GM19452 (cell line): Measurements from ENCODE around the gene MAP3K21.

Experiments used
- ATAC-seq: cut with Tn5 transposase; IDR thresholded peaks from one replicate; pipeline ENCODE4 v1.9.1; 2021; ENCODE audit not compliant: unreplicated experiment

MAP3K21 gene

DNA sequence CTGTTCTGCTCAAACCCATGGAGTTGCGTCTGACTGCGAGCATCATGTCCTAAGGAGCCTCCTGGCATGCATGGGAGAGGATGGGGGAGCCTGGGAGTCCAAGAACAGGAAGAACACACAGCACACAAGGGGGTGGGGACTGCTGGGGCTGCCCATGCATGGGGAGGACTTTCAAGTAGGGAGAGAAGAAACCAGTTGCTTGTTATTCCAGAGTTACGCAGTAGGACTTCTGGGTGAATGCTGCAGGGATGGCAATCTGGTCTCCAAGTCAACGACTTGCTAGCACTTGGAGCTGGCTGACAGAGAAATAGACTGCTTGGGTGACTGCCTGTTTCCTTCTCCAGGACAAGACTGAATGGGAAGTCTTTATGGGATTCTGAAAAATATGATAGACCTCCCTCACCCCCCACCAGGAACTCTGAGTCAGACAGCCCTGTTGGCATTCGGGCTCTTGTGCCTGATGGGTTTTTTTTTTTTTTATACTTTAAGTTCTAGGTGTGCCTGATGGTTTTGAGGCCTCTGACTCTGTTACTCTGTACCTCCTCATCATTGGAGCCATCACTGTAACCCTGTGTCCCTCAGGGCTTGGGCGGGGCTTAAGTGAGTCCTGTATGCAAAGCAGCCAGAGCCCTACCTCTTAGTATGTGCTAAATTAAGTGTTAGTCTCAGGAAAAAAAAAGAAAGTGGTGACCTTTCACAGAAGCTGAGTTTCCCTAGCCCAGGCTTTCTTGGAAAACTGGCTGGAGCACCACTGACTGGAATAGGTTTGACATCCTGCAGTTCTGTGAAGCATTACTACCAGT lies 30.3 kb downstream of the MAP3K21 start:
- ATAC-seq = no peak

DNA sequence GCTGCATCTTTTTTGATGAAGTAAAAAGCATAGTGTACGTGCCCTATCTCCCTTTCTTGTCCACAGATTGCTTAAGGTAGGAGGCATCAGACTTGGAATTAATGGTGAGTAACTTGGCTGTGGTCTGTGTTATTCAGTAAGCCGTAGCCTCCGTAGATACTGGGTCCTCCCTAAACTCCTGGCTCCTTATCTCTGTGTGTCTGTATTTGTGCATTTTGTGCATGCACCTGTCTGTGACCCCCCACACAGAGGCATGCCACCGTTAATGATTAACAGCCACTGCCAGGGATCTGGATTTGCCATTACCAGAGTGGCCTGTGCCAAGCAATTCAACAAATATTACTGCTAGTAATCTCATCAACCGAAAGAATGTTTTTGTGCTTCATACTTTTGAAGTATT lies 31.9 kb downstream of the MAP3K21 start:
- ATAC-seq = no peak

GRCh38 chr1:233359905-233360304 lies 32.4 kb downstream of the MAP3K21 start:
- no peak for ATAC-seq

- no peak for ATAC-seq
Measured at GRCh38 chr1:233360525-233361102, 33.1 kb downstream of the MAP3K21 start.

DNA sequence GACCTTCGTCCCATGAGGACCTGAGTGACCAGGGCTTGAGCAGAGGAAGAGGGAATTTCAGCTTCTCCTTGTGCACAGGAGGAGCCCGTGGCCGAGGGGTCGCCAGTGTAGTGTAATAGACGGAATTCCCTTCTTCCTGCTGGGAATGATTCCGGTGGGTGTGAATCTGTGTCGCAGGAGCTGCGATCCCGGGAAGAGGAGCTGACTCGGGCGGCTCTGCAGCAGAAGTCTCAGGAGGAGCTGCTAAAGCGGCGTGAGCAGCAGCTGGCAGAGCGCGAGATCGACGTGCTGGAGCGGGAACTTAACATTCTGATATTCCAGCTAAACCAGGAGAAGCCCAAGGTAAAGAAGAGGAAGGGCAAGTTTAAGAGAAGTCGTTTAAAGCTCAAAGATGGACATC lies 34.4 kb downstream of the MAP3K21 start:
- ATAC-seq = no peak

- no peak for ATAC-seq
Measured at GRCh38 chr1:233362743-233363142, 35.2 kb downstream of the MAP3K21 start.

DNA sequence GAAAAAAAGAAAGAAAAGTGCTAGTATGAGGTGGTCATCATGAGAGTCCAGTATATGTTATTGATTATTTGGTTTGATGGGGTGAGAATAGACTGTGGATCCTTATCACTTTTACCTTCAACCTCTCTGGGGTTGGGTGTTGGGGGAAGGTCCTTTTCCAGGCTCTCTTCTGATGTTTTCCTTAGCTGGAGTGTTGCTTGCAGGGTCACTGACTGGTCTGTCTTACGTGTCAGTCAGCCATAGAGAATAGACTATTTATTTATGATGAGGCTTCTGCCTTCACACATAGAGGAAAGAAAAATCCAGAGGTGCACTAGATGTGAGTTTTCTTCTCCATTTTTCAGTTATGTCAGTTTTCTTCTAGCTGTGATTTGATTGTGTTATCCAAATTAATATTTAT lies 36.5 kb downstream of the MAP3K21 start:
- no peak for ATAC-seq

DNA sequence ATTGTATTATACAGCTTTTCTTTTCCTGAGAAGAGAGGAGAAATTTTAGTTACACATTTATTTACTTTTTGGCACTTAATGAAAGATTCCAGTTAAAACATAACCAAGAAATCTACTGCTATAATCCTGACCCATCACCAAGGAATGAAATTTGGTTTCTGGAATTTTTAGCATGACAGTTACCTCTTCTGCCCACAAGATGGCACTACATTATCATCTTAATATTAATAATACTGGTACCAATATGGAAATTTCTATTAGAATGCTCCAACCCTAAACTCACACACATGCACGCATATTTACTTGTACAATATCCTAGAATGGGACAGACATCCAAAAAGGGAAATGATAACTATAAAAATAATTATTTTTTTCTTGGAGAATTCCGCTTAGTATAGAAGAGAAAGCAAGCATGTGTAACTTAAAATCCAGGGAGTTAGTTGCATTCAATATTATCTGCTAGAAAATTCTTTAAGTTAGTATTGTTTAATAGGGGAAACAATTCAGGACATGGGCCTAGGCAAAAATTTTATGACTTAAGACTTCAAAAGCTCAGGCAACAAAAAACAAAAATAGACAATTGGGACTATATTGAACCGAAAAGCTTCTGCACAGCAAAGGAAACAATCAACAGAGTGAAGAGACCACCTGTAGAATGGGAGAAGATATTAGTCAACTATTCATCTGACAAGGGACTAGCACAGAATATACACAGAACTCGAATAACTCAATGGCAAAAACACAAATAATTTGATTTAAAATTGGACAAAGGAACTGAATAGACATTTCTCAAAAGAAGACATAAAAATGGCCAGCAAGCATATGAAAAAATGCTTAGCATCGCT lies 37.4 kb downstream of the MAP3K21 start:
- no peak for ATAC-seq

DNA sequence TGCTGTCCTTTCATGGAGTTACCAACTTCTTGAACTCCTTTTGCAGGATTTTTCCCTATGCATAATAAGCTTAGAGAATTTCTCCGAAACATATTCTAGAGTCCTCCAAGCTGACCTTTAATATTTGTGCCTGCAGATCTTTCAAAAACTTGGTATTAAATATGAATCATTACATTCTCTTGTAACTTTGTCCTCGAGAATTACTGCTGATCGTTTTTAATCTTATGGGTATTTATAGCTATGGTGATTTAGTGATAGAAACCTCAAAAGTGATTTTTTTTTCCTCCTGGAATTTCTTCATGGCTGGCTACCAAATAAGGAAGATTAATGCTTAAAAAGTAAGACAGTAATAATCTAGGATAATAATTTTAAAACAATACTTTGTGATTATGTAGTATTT lies 39.1 kb downstream of the MAP3K21 start:
- no peak for ATAC-seq

DNA sequence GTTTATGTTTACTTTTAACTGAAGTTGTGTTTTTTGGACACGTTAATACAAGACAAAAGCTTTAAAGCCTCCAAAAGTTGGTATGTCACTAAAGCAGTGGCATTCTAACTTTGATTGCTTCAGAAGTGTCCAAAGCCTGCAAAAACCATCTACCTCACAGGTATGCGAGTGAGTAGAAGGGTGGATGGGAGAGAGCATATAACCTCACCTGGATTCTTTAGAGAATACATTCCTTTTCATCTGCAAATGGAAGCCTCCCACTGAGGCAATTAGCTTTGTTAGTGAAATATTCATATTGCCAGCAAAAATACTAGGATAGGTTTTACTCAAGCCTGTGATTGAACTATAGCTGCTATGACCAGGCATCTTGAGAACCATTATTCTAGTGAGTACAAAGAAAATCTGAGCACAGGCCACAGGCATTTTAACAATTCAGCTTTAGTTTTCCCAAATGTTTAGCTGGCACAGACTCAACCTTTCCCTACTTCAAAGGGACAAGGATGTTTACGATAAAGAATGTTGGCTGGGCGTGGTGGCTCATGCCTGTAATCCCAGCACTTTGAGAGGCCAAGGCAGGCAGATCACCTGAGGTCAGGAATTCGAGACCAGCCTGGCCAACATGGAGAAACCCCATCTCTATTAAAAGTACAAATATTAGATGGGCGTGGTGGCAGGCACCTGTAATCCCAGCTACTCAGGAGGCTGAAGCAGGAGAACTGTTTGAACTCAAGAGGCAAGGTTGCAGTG lies 39.7 kb downstream of the MAP3K21 start:
- ATAC-seq = no peak

DNA sequence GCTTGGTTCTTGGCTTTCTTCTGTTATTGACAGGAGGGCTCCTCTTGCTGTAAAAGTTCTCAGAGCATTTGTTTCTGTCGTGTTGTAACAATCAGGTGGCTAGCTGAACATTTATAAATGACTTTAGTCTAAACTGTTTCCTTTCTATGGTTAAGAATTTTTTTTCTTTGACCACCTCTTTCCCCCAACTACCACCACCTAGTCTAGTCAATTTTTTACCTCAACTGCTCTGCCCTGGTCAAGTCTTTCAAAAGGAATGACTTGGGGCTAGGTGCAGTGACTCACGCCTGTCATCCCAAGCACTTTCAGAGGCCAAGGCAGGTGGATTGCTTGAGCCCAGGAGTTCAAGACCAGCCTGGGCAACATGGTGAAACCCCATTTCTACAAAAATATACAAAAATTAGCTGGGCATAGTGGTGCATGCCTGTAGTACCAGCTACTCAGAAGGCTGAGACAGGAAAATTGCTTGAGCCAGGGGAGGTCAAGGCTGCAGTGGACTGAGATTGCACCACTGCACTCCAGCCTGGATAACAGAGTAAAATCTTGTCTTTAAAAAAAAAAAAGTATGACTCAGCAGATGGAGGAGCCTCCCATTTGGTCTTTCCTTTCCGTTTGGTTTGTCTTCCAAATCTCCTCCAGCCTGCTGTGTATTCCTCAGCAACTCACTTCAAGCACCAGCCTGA lies 40.7 kb downstream of the MAP3K21 start:
- no peak for ATAC-seq

DNA sequence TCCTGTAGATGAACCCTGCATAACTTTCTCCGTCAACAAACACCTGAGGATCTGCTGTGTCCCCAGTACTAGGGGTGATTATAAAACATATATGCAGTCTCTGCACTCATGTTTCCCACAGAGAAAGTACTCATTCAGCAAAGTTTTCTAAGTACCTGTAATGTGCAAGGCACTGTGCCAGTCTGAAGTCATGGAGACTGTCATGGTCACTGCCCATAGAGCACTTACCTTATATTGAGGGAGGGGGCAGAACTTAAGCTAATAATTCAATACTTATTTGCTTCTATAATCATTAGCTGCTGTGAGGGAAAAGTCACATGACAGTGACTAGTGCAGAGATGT lies 41.2 kb downstream of the MAP3K21 start:
- ATAC-seq = no peak

DNA sequence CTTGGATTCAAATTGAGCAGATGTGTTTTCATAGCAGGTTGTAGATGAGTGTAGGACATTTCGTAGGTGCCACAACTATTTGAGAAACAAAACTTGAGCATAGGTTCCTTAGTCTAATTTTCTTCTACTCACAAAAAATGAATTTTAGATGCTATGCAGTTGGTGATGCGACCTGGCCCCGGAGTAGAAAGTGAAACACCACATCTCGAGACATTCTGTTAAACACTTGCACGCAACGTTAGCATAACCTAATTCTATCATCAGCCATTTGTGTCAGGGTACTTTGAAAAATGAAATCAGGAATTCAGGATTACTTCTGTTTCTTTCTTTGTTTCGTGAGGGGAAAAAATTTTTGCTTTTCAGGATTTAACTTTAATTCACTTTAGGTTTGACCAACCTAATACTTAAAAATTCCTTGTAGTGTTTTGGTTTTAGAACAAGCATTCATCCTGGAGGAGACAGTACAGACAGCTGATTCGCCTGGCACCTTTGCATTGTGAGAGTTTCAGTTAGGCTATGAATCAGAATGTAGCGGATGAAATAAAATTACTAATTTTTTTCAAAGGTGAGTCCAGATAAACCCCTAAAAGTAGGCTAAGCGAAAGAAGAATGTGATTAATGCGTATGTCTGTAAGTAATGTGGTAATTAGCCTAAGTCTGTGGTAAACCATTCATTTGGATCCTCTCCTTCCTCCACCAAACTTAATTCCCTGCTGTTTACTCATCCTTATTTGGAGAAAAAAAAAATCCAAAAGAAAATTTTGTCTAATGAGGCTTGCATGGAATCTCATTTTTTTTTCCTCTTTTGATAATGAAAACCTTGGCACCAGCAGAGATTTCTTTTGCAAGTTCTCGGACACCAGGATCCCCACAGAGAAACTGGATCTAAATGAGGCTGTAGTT lies 44.9 kb downstream of the MAP3K21 start:
- no peak for ATAC-seq

DNA sequence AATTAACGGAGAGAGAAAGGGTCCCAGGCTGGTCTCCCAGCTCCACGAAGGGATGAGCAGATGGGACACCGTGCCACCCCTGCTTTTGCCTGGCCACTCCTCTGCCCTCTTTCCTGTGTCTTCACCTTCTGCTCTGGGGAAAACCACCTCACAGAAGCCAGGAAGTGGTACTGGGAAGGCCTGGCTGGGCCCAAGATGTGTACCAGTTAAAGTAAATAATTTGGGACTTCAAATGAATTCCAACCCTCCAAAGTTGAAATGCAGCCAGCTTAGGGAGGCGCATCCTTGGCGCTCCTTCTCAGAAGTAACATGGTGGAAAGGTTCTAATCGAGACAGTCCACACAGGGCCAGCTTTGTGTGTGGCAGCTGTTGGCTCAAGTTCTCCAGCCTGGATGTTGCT lies 45.7 kb downstream of the MAP3K21 start:
- no peak for ATAC-seq

DNA sequence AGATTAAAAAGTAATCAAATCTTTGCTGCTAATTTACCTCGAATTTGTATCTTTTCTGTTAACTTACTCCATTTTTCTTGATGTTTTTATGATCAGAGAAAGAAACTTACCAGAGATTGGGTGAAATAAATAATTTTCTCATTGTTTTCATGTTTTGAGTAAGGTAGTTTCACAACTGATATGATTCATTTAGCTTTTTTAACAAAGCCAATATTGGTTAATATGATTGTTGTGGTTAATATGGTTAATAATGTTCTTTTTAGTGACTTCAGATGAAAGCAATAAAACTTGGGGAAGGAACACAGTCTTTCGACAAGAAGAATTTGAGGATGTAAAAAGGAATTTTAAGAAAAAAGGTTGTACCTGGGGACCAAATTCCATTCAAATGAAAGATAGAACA lies 48.1 kb downstream of the MAP3K21 start:
- no peak for ATAC-seq

DNA sequence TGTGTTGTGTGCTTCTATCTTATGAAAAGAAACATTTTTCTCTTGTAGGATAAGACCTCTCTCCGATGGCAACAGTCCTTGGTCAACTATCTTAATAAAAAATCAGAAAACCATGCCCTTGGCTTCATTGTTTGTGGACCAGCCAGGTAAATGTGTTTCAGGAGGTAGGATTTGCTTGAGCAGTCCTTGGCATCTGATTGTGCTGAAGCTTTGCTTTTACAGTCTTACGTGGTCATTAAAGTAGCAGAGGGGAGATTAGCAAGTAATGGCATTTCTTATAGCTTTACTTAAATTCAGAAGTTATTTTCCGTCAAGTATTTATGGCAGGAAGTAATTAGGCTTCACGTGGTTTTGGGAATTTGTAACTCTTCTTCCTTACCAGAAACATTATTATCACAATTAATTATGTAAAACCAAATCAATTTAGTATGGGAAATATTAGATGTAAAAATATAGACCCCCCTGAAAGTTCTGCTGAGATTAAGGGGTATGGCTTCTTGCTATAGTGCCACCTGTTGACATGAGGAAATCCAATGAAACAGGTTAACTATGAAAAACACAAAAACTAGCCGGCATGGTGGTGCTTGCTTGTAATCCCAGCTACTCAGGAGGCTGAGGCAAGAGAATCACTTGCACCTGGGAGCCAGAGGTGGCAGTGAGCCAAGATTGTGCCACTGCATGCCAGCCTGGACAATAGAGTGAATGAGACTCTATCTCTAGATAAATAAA lies 49.0 kb downstream of the MAP3K21 start:
- no peak for ATAC-seq

DNA sequence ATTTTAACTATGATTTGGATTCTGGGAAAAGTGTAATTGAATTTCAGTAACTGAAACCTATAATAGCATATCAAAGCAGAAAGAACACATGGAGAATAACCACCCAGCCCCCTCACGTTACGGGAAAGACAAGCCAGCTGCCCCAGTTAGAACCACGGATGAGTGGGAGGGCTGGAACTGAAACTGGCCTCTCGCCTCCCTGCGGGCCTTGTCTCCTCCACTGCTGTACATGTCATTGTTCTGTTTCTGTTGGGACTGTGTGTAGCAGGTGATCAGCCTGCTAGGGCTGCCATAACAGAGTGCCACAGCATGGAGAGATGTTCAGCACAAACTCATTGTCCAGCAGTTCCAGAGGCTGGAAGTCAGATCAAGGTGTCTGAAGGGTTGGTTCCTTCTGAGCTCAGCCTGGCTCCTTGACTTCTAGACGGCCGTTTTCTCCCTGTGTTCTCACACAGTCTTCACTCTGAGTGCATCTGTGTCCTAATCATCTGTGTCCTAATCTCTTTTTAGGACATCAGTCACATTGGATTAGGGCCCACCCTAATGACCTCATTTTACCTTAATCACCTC lies 52.4 kb downstream of the MAP3K21 start:
- no peak for ATAC-seq

- no peak for ATAC-seq
Measured at GRCh38 chr1:233381806-233382205, 54.3 kb downstream of the MAP3K21 start.

DNA sequence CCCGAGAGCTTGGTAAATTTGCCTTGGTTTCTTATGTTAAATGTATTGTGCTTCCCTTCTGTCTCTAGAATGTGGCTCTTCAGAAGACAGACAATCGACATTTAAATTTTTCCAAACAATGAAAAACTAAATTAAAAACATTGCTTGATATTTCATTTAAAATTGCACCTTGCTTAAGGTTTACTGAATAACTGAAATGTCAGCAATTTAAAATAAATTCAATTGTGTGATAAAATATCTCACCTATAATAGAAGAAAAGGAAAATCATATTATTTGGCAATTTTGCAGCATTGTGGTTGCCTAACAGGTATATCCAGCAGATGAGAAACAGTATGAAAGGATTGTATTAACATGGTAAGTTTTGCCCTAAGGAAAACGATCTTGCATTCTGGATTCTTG lies 56.5 kb downstream of the MAP3K21 start:
- ATAC-seq = no peak
